Stimulated activated CD4-positive, alpha-beta T cell treated with anti-CD3 and anti-CD28 coated beads, Interleukin-15, amount 100 ng/mL, for 48 hours (primary cell): ENCODE data around the gene APPL2.
"Not testable (repeated sequence)": the region's sequence is repeated elsewhere in the genome, so short reads cannot be mapped to it uniquely, and the experiment has no call there.

Source experiments
- DNase-seq, 2 donors: peaks; one replicate each; pipeline ENCODE4 v3.0.0-alpha.2; 2020; ENCODE audit warnings: low read depth in 2 of 2

APPL2 gene

GRCh38 chr12:105256431-105256830 lies 20.5 kb upstream of the APPL2 start:
- DNase-seq = not testable (repeated sequence)

- DNase-seq = no peak
These were observed 20.0 kb upstream of the APPL2 start for GRCh38 chr12:105256011-105256410.

GRCh38 chr12:105253866-105254513 lies 18.0 kb upstream of the APPL2 start:
- no peak for DNase-seq

- no peak for DNase-seq
These were observed 16.9 kb upstream of the APPL2 start for GRCh38 chr12:105252901-105253300.

- not testable (repeated sequence) for DNase-seq
These were observed 9.9 kb upstream of the APPL2 start for GRCh38 chr12:105245776-105246427.

GRCh38 chr12:105245291-105245690 lies 9.3 kb upstream of the APPL2 start:
- DNase-seq = no peak

- no peak for DNase-seq
These were observed 4.3 kb upstream of the APPL2 start for GRCh38 chr12:105240228-105240627.

GRCh38 chr12:105239304-105239703 lies 3.3 kb upstream of the APPL2 start:
- DNase-seq = no peak

GRCh38 chr12:105237666-105238065 lies 1.7 kb upstream of the APPL2 start:
- DNase-seq = no peak

- DNase-seq = no peak
These were observed 668 bp downstream of the APPL2 start for GRCh38 chr12:105235281-105235731.

- DNase-seq = no peak
These were observed 1.8 kb downstream of the APPL2 start for GRCh38 chr12:105234197-105234596.

GRCh38 chr12:105233041-105233905 lies 2.7 kb downstream of the APPL2 start:
- no peak for DNase-seq

GRCh38 chr12:105231396-105231795 lies 4.6 kb downstream of the APPL2 start:
- no peak for DNase-seq

- no peak for DNase-seq
These were observed 6.6 kb downstream of the APPL2 start for GRCh38 chr12:105229371-105229770.

GRCh38 chr12:105228966-105229365 lies 7.0 kb downstream of the APPL2 start:
- DNase-seq = no peak

GRCh38 chr12:105228494-105228893 lies 7.5 kb downstream of the APPL2 start:
- DNase-seq = no peak

GRCh38 chr12:105227879-105228278 lies 8.1 kb downstream of the APPL2 start:
- no peak for DNase-seq

GRCh38 chr12:105226219-105226618 lies 9.8 kb downstream of the APPL2 start:
- no peak for DNase-seq

- DNase-seq = no peak
These were observed 10.4 kb downstream of the APPL2 start for GRCh38 chr12:105225505-105226015.

GRCh38 chr12:105224399-105224798 lies 11.6 kb downstream of the APPL2 start:
- DNase-seq = no peak

- no peak for DNase-seq
These were observed 12.1 kb downstream of the APPL2 start for GRCh38 chr12:105223884-105224283.

- DNase-seq = no peak
These were observed 12.6 kb downstream of the APPL2 start for GRCh38 chr12:105223352-105223845.
